ENCODE results near the gene PI4KB. TPM values are rescaled to one million over a fixed set of nuclear protein-coding genes. Genes with fewer than 3 reads are reported as not detected.

Gene PI4KB
- total RNA-seq, 1 experiment from 2014 or later = 52.7 TPM

DNA sequence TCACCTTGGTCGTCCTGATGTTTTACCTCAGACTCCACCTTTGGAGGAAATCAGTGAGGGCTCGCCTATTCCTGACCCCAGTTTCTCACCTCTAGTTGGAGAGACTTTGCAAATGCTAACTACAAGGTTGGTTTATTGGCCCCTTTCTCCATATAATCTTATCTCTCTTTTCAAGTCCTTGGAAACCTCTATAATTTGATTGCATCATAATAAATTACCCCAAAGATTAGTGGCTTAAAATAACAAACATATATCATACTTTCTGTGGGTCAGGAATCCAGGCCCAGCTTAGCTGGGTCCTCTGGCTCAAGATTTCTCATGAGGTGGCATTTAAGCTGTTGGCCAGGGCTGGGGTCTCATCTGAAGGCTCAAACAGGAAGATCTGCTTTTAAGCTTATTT lies 84.8 kb downstream of the PI4KB start:
- Histone ChIP-seq H3K4me3 (ENCODE audit: low read depth, low read length) (no peak overlapping the region), H3K4me1 (no peaks in the 10 kb centered on the region), H3K27me3 (replicated peaks; ENCODE audit: control insufficient read depth, insufficient read depth, low read length) (no peaks in the 10 kb centered on the region), H3K9me3 (no peaks in the 10 kb centered on the region), H3K36me3 (ENCODE audit: control insufficient read depth, insufficient read depth, low read length) (peaks cover 7% of the 10 kb centered on the region)
- no peaks in the 10 kb centered on the region for H3K4me1 Mint-ChIP-seq (ENCODE audit: low read depth, unreplicated experiment)
- POLR2A ChIA-PET = no interaction called here
- DNase-seq = no peak
- TF ChIP-seq, protein P1, sequence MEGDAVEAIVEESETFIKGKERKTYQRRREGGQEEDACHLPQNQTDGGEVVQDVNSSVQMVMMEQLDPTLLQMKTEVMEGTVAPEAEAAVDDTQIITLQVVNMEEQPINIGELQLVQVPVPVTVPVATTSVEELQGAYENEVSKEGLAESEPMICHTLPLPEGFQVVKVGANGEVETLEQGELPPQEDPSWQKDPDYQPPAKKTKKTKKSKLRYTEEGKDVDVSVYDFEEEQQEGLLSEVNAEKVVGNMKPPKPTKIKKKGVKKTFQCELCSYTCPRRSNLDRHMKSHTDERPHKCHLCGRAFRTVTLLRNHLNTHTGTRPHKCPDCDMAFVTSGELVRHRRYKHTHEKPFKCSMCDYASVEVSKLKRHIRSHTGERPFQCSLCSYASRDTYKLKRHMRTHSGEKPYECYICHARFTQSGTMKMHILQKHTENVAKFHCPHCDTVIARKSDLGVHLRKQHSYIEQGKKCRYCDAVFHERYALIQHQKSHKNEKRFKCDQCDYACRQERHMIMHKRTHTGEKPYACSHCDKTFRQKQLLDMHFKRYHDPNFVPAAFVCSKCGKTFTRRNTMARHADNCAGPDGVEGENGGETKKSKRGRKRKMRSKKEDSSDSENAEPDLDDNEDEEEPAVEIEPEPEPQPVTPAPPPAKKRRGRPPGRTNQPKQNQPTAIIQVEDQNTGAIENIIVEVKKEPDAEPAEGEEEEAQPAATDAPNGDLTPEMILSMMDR (IDR thresholded peaks at IDR 0.05; ENCODE audit: insufficient read depth in 1 of 2, low read depth in 1 of 2, low read length in 1 of 2, severe bottlenecking in 1 of 2, unreplicated experiment in 1 of 2) = no peak
- H3K9me3 Mint-ChIP-seq (ENCODE audit: unreplicated experiment) = no peaks in the 10 kb centered on the region
- H3K36me3 Mint-ChIP-seq (ENCODE audit: insufficient read depth, unreplicated experiment) = peaks cover 97% of the 10 kb centered on the region
- intact Hi-C loops (cut with micrococcal nuclease; ENCODE audit: unreplicated experiment) = no loop called here
- no peaks in the 10 kb centered on the region for H3K27me3 Mint-ChIP-seq (ENCODE audit: insufficient read depth, unreplicated experiment)
- CTCF ChIA-PET = no interaction called here
- no TSS peak for BruUV-seq (replicated peaks)
- H3K27ac Mint-ChIP-seq (ENCODE audit: unreplicated experiment) = no peak overlapping the region
- H3K4me3 Mint-ChIP-seq (ENCODE audit: unreplicated experiment) = no peak overlapping the region

Other genes starting within 250 kb of the PI4KB start
- 2.8 and 3.7 TPM in 2 replicates for gene SEMA6C, start 180.8 kb downstream of the PI4KB start, total RNA-seq (2022)
- gene TNFAIP8L2, start 170.8 kb downstream of the PI4KB start, total RNA-seq (2022) = not detected in 2 replicates
- gene LYSMD1, start 161.5 kb downstream of the PI4KB start, total RNA-seq (2022) = 4.0 and 5.0 TPM in 2 replicates
- gene SCNM1, start 161.3 kb downstream of the PI4KB start, total RNA-seq (2022) = 52.1 and 53.6 TPM in 2 replicates
- gene TMOD4, start 151.4 kb downstream of the PI4KB start, total RNA-seq (2022) = 0.84 and 1.3 TPM in 2 replicates
- gene VPS72, start 137.2 kb downstream of the PI4KB start, total RNA-seq (2022) = 80.1 and 86.0 TPM in 2 replicates
- 88.6 and 95.1 TPM in 2 replicates for gene PIP5K1A, start 128.9 kb downstream of the PI4KB start, total RNA-seq (2022)
- gene PSMD4, start 72.7 kb downstream of the PI4KB start, total RNA-seq (2022) = 250 and 253 TPM in 2 replicates
- 23.9 and 30.2 TPM in 2 replicates for gene ZNF687, start 45.1 kb downstream of the PI4KB start, total RNA-seq (2022)
- gene RFX5, start 19.8 kb upstream of the PI4KB start, total RNA-seq (2022) = 23.3 and 25.0 TPM in 2 replicates
- gene SELENBP1, start 45.3 kb upstream of the PI4KB start, total RNA-seq (2022) = 18.5 and 18.7 TPM in 2 replicates
- gene PSMB4, start 72.2 kb upstream of the PI4KB start, total RNA-seq (2022) = 330 and 362 TPM in 2 replicates
- gene POGZ, start 132.1 kb upstream of the PI4KB start, total RNA-seq (2022) = 80.0 and 83.0 TPM in 2 replicates
- gene CGN, start 184.0 kb upstream of the PI4KB start, total RNA-seq (2022) = 147 TPM in 2 replicates
- gene TUFT1, start 212.9 kb upstream of the PI4KB start, total RNA-seq (2022) = 34.9 and 36.6 TPM in 2 replicates

Measured in Caco-2 (cell line).